Nucleus accumbens (tissue), 56 donors: ENCODE measurements around the gene PTOV1.

ENCODE experiments used
- DNase-seq, 56 donors: peaks; one replicate each; lab custom pipeline; 2025; lab: John Stamatoyannopoulos, UW

PTOV1 gene

DNA sequence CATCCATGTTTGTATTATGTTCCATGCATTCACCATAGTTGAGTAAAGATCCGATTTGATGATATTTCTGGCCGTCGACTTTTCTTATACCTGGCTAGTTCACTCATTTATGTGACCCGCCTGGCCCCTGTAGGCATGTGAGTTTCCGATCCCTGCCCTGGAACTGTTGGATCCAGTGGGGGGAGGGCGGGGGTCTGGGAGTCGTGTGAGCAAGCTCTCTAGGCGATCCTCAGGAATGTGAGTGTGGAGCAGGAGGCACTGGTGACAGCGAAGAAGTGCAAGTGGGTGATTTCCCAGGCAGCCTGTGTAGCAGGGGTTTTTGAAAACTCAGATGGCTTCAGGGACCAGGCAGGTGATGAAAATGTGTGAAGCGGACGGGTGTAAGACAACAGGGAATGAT is 10.6 kb upstream of the PTOV1 start:
- no peak for DNase-seq

GRCh38 chr19:49840736-49841249 is 10.2 kb upstream of the PTOV1 start:
- DNase-seq = no peak

DNA sequence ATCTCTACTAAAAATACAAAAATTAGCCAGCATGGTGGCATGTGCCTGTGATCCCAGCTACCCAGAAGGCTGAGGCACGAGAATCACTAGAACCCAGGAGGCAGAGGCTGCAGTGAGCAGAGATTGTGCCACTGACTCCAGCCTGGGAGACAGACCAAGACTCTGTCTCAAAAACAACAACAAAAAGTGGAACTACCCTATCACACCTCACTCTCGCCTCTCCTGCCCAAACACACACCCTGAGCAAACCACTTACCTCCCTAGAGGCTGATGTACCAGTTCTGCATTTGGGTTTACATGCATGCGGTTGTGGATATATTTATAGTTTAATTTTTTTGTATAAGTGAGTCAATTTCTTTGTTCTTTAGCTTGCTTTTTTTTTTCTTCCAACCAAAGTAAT is 7.7 kb upstream of the PTOV1 start:
- no peak for DNase-seq

DNA sequence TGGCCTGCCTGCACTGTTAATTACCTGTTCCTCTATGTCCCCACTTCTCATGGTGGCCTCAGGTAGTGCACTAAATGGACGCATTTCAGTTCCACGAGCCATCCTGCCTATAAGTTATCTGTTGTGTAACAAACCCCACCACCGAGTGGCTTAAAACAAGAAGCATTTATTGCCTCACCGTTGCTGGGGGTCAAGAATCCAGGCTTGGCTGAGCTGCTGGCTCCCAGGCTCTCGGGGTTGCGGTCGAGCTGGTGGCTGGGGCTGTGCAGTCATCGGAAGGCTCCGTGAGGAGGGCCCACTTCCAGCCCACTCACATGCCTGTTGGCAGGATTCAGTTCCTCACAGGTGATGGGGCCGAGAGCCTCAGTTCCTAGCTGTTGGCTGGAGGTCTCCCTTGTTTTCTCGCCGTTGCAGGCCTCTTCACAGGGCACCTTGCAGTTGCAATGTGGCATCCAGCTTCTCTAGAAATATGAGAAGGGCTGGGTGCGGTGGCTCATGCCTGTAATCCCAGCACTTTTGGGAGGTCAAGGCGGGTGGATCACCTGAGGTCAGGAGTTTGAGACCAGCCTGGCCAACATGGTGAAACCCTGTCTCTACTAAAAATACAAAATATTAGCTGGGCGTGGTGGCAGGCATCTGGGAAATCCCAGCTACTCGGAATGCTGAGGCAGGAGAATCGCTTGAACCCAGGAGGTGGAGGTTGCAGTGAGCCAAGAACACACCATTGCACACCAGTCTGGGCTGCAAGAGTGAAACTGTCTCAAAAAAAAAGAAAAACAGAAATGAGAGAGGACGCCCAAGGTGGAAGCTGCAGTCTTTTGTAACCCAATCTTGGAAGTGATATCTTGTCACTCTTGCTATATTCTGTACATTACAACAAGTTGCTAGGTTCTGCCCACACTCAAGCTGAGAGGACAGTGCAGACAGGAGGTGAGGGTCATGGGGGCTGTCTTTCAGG is 6.5 kb upstream of the PTOV1 start:
- no peak for DNase-seq

GRCh38 chr19:49845414-49845813 is 5.5 kb upstream of the PTOV1 start:
- no peak for DNase-seq

DNA sequence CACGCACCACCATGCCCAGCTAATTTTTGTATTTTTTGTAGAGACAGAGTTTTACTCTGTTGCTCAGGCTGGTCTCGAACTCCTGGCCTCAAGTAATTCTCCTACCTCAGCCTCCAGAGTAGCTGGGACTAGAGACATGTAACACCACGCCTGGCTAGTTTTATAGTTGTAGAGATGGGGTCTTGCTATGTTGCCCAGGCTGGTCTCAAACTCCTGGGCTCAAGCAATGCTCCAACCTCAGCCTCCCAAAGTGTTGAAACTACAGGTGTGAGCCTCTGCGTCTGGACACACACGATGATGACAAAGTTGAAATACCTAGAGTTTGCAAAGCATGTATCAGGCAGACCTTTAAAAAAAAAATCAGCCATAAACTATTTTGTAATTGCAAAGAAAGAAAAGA is 4.6 kb upstream of the PTOV1 start:
- no peak for DNase-seq

GRCh38 chr19:49847731-49848696 is 2.9 kb upstream of the PTOV1 start:
- DNase-seq = no peak

GRCh38 chr19:49848938-49849337 is 2.0 kb upstream of the PTOV1 start:
- no peak for DNase-seq

GRCh38 chr19:49849433-49850220 is 1.3 kb upstream of the PTOV1 start:
- DNase-seq = no peak

DNA sequence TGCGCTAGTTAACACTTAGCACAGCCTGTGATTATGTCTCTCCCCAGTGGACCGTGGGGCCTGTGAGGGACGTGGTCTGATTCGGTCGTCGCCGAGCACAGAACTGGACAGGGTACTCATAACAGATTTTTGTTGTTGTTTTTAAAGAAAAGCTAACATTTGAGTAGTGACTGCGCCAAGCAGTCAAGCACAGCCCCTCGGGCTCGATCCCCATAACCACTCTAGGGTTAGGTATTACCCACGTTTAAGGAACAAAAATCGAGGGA is 805 bp upstream of the PTOV1 start:
- DNase-seq = peak in 2 of 56 donors; percentile 43 to 55

- DNase-seq = peak in 25 of 56 donors; percentile 21 to 76 (median 35)
Observed at GRCh38 chr19:49851456-49852259, 699 bp downstream of the PTOV1 start.

DNA sequence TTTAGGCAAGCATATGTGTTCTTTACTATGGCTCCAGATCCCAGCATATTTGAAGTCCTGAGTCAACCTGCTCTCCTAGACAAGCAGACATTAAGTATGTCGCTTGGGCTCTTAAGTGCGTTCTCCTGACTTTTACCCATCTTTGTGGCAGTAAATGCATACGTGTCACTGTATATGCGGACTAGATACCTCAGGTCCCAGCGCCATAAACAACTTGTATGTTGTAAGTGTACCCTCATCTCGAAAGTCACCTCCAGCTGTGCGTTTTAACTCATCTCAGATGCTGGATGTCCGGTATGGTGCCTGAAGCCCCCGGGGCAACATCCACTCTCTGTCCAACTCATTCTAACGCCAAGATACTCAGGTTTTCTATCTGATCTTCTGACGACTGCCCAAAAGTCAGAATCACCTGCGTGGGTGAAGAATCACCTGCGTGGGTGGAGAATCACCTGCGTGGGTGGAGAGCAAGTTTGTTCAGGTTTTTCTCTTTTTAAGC is 1.7 kb downstream of the PTOV1 start:
- DNase-seq = no peak

GRCh38 chr19:49853852-49854377 is 3.0 kb downstream of the PTOV1 start:
- DNase-seq = no peak

GRCh38 chr19:49854378-49855263 is 3.7 kb downstream of the PTOV1 start:
- no peak for DNase-seq

DNA sequence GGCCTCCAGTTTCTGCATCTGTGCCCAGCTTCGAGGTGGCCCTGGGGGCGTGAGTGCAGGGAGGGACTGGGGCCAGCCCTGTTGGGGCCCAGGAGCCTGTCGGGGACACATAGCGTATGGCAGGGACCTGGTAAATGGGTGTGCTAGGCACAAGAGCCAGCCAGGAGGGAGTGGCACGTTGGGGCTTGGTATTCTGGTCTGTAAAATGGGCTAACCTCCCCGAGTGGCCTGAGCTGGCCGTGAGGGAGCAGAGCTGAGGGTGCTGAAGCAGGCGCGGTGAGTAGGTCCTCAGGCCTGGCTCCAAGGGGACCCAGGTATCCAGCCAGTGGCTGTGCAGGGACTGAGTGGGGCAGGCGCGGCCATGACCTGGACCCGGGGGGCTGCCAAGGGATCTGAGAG is 4.3 kb downstream of the PTOV1 start:
- no peak for DNase-seq

- DNase-seq = no peak
Observed at GRCh38 chr19:49855676-49856573, 5.0 kb downstream of the PTOV1 start.

DNA sequence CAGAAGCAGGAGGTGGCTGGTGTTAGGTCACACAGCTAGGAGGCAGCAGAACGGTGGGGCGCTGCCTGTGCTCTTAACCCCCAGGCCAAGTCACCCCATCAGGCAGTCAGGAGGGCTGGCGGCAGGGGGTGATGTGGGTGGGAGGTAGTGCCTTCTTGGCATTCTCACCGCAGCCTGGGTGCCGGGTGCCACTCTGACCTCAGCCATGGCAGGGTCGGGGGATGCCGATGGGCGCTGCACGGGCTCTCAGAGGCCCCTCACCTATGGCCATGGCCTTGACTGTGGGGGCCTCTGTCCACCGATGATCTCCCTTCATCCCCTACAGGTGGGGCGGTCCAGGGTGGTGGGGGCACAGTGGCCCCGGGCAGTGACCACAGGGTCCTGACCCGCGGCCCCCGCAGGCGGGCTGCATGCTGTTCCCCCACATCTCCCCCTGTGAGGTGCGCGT is 5.6 kb downstream of the PTOV1 start:
- DNase-seq = no peak
